Measurements from ENCODE around the gene CALHM4.
A peak's percentile ranks its signal among the peaks of the same experiment; 100 is the strongest.

Gene CALHM4

GRCh38 chr6:116561377-116562018 is 7.9 kb downstream of the CALHM4 start:
- ATAC-seq (ENCODE audit: low read depth): 0 out of 3 replicates have a peak, but pooled peaks have one; percentile 17
- no peak for DNase-seq (ENCODE audit: low spot score)
- peaks cover 33% of the 10 kb centered on the region for H3K4me1 ChIP-seq (ENCODE audit: insufficient read depth, poor library complexity, severe bottlenecking)
- TF ChIP-seq CTCF (IDR thresholded peaks at IDR 0.05; ENCODE audit: poor library complexity, severe bottlenecking): peak; percentile 94
- no peaks in the 10 kb centered on the region for H3K27me3 ChIP-seq (ENCODE audit: insufficient read depth, poor library complexity, severe bottlenecking)
- no peaks in the 10 kb centered on the region for H3K36me3 ChIP-seq (ENCODE audit: low read depth)
- H3K9me3 ChIP-seq (ENCODE audit: severe bottlenecking): no peaks in the 10 kb centered on the region
- no peak overlapping the region for H3K4me3 ChIP-seq (ENCODE audit: severe bottlenecking)
- H3K27ac ChIP-seq (ENCODE audit: poor library complexity, severe bottlenecking): no peak overlapping the region

DNA sequence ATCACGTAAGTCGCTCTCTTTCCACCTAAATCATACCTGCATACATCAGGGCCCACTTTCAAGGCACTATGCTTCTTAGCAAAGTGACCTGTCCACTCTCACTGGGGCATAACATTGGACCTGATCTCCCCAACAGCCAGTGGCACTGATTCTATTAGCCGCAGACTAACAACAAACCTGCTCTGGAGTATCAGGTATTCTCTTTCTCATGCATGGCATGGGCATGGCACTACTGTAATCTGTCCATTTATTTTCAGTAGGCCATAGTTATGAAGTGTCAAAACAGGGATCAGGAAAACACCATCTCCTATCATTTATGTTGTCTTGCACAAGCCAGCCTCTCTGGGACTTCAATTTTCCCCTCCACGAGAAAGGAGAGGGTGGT is 8.5 kb downstream of the CALHM4 start:
- Histone ChIP-seq H3K4me1 (ENCODE audit: insufficient read depth, poor library complexity, severe bottlenecking) (peaks cover 28% of the 10 kb centered on the region), H3K27me3 (ENCODE audit: insufficient read depth, poor library complexity, severe bottlenecking) (no peaks in the 10 kb centered on the region), H3K36me3 (ENCODE audit: low read depth) (no peaks in the 10 kb centered on the region), H3K9me3 (ENCODE audit: severe bottlenecking) (no peaks in the 10 kb centered on the region), H3K4me3 (ENCODE audit: severe bottlenecking) (no peak overlapping the region), H3K27ac (ENCODE audit: poor library complexity, severe bottlenecking) (no peak overlapping the region)
- ATAC-seq (ENCODE audit: low read depth): no peak
- no peak for TF ChIP-seq CTCF (IDR thresholded peaks at IDR 0.05; ENCODE audit: poor library complexity, severe bottlenecking)
- no peak for DNase-seq (ENCODE audit: low spot score)

GRCh38 chr6:116562614-116563013 is 9.1 kb downstream of the CALHM4 start:
- no peak for TF ChIP-seq CTCF (IDR thresholded peaks at IDR 0.05; ENCODE audit: poor library complexity, severe bottlenecking)

DNA sequence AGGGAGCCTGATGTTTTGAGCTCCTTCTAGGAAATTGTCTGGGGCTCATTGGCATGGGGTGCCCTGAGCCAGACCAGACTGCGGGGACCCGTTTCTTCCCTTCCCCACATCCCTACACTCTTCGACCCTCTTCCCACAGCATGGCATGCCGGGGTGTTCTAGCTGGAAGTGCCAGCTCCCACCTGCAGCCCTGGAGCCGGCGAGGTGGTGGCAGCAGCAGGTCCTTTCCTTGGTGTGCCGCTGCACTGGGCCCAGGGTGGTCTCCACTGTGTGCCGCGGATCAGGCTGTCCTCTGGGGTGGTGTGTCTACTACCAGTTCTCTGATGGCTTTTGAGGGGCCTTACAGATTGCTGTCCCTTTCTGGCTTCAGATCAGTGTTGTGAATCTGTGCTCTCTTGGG is 10.3 kb downstream of the CALHM4 start:
- TF ChIP-seq CTCF (IDR thresholded peaks at IDR 0.05; ENCODE audit: poor library complexity, severe bottlenecking): no peak
- H3K27me3 ChIP-seq (ENCODE audit: insufficient read depth, poor library complexity, severe bottlenecking): no peaks in the 10 kb centered on the region
- no peaks in the 10 kb centered on the region for H3K9me3 ChIP-seq (ENCODE audit: severe bottlenecking)
- no peak for ATAC-seq (ENCODE audit: low read depth)
- no peak overlapping the region for H3K27ac ChIP-seq (ENCODE audit: poor library complexity, severe bottlenecking)
- no peak overlapping the region for H3K4me3 ChIP-seq (ENCODE audit: severe bottlenecking)
- DNase-seq (ENCODE audit: low spot score): no peak
- no peaks in the 10 kb centered on the region for H3K36me3 ChIP-seq (ENCODE audit: low read depth)
- H3K4me1 ChIP-seq (ENCODE audit: insufficient read depth, poor library complexity, severe bottlenecking): peaks cover 10% of the 10 kb centered on the region

More at GRCh38 chr6:116562614-116563013, 9.1 kb downstream of the CALHM4 start:
- Histone ChIP-seq H3K27me3 (ENCODE audit: insufficient read depth, poor library complexity, severe bottlenecking) (no peaks in the 10 kb centered on the region), H3K9me3 (ENCODE audit: severe bottlenecking) (no peaks in the 10 kb centered on the region), H3K27ac (ENCODE audit: poor library complexity, severe bottlenecking) (no peak overlapping the region), H3K4me3 (ENCODE audit: severe bottlenecking) (no peak overlapping the region), H3K4me1 (ENCODE audit: insufficient read depth, poor library complexity, severe bottlenecking) (peaks cover 22% of the 10 kb centered on the region), H3K36me3 (ENCODE audit: low read depth) (no peaks in the 10 kb centered on the region)
- DNase-seq (ENCODE audit: low spot score): no peak
- no peak for ATAC-seq (ENCODE audit: low read depth)

GRCh38 chr6:116564311-116564710 is 10.8 kb downstream of the CALHM4 start:
- H3K9me3 ChIP-seq (ENCODE audit: severe bottlenecking): no peaks in the 10 kb centered on the region
- ATAC-seq (ENCODE audit: low read depth) (no peak), DNase-seq (ENCODE audit: low spot score) (no peak)

More at GRCh38 chr6:116564311-116564710, 10.8 kb downstream of the CALHM4 start:
- Histone ChIP-seq H3K27me3 (ENCODE audit: insufficient read depth, poor library complexity, severe bottlenecking) (no peaks in the 10 kb centered on the region), H3K4me1 (ENCODE audit: insufficient read depth, poor library complexity, severe bottlenecking) (peaks cover 8% of the 10 kb centered on the region), H3K4me3 (ENCODE audit: severe bottlenecking) (no peak overlapping the region), H3K27ac (ENCODE audit: poor library complexity, severe bottlenecking) (no peak overlapping the region), H3K36me3 (ENCODE audit: low read depth) (no peaks in the 10 kb centered on the region)
- no peak for TF ChIP-seq CTCF (IDR thresholded peaks at IDR 0.05; ENCODE audit: poor library complexity, severe bottlenecking)

All from RWPE2 (cell line).